Liver (tissue), 9 donors: ENCODE data around the gene TMEM127. TPM values are rescaled to one million over a fixed set of nuclear protein-coding genes. Genes with fewer than 3 reads are reported as not detected.
"Not testable (repeated sequence)": the region's sequence is repeated elsewhere in the genome, so short reads cannot be mapped to it uniquely, and the experiment has no call there.

Source experiments
- DNase-seq: peaks from one replicate; pipeline ENCODE4 v3.0.0-alpha.2; 2017; ENCODE audit warnings: low spot score
- H3K27ac ChIP-seq, 2 donors: one replicate each; pipeline ENCODE4 v1.7.0; 2013; ENCODE audit warnings: inconsistent platforms in 2 of 2, low read length in 2 of 2, control low read depth in 1 of 2, low read depth in 1 of 2, mild to moderate bottlenecking in 1 of 2
- H3K27me3 ChIP-seq, 4 donors: one replicate each; pipeline versions ENCODE4 v1.6.1 to v1.7.0; 2013; ENCODE audit warnings: low read length in 3 of 4, inconsistent platforms in 1 of 4, mild to moderate bottlenecking in 1 of 4, moderate library complexity in 1 of 4; ENCODE audit not compliant: control insufficient read depth in 4 of 4, insufficient read depth in 4 of 4
- H3K36me3 ChIP-seq, 4 donors: one replicate each; pipeline versions ENCODE4 v1.6.1 to v1.7.0; 2013; ENCODE audit warnings: low read length in 3 of 4, mild to moderate bottlenecking in 3 of 4, low read depth in 1 of 4, moderate library complexity in 1 of 4; ENCODE audit not compliant: control insufficient read depth in 4 of 4, insufficient read depth in 3 of 4
- H3K4me1 ChIP-seq, 4 donors: one replicate each; pipeline versions ENCODE4 v1.6.1 to v1.7.0; 2013; ENCODE audit warnings: low read length in 3 of 4, mild to moderate bottlenecking in 3 of 4, moderate library complexity in 1 of 4; ENCODE audit not compliant: control insufficient read depth in 4 of 4, insufficient read depth in 4 of 4
- H3K4me3 ChIP-seq, 3 donors: one replicate each; pipeline versions ENCODE4 v1.6.1 to v1.7.0; 2013; ENCODE audit warnings: low read length in 3 of 3, control low read depth in 1 of 3, low read depth in 1 of 3, mild to moderate bottlenecking in 1 of 3
- H3K9ac ChIP-seq, 2 donors: one replicate each; pipeline ENCODE4 v1.7.0; 2013; ENCODE audit warnings: low read length in 2 of 2, mild to moderate bottlenecking in 2 of 2, moderate library complexity in 2 of 2, control low read depth in 1 of 2, low read depth in 1 of 2
- H3K9me3 ChIP-seq, 4 donors: one replicate each; pipeline versions ENCODE4 v1.6.1 to v1.7.0; 2013; ENCODE audit warnings: low read length in 3 of 4; ENCODE audit not compliant: control insufficient read depth in 4 of 4
- FOXA2 ChIP-seq: IDR thresholded peaks from 2 replicates; pipeline ENCODE4 v1.6.1; 2016; ENCODE audit warnings: antibody characterized with exemption
- GABPA ChIP-seq, 2 donors: IDR thresholded peaks in 1 of 2; conservative IDR thresholded peaks in 1 of 2; 2 replicates each; pipeline ENCODE4 v1.6.1; 2016; ENCODE audit warnings: antibody characterized with exemption in 2 of 2, mild to moderate bottlenecking in 1 of 2, moderate library complexity in 1 of 2
- HNF4A ChIP-seq, 2 donors: conservative IDR thresholded peaks; 2 replicates each; pipeline ENCODE4 v1.6.1; 2016; ENCODE audit warnings: antibody characterized with exemption in 2 of 2, mild to moderate bottlenecking in 2 of 2
- HNF4G ChIP-seq: IDR thresholded peaks from 2 replicates; pipeline ENCODE4 v1.6.1; 2016; ENCODE audit warnings: antibody characterized with exemption
- NR2F2 ChIP-seq: IDR thresholded peaks from 2 replicates; pipeline ENCODE4 v1.6.1; 2016; ENCODE audit warnings: antibody characterized with exemption
- RXRA ChIP-seq, 2 donors: IDR thresholded peaks; 2 replicates each; pipeline ENCODE4 v1.6.1; 2017 to 2018; ENCODE audit warnings: antibody characterized with exemption in 2 of 2, mild to moderate bottlenecking in 1 of 2
- SP1 ChIP-seq: IDR thresholded peaks from 2 replicates; pipeline ENCODE4 v1.6.1; 2018; ENCODE audit warnings: antibody characterized with exemption, mild to moderate bottlenecking
- TAF1 ChIP-seq: conservative IDR thresholded peaks from 2 replicates; pipeline ENCODE4 v1.6.1; 2016; ENCODE audit warnings: antibody characterized with exemption, mild to moderate bottlenecking
- WGBS: extraction: QIAGEN DNeasy Blood & Tissue Kit; methylation state at CpG from one replicate; pipeline ENCODE4 v1.1.7; 2013; 5-methylcytosine and 5-hydroxymethylcytosine counted together
- polyA plus RNA-seq, 2 donors: library from polyadenylated mRNA; stranded (reverse) in 1 of 2; unstranded in 1 of 2; fragments of 200-250 nt in 1 of 2; fragments of >200 nt in 1 of 2; fragmentation: Nextera tagmentation in 1 of 2; extraction: Ambion mirVana in 1 of 2; gene quantifications; one replicate each; pipeline versions ENCODE4 v1.2.1 to v1.2.3, GENCODE V29; 2013 to 2015
- total RNA-seq, 2 donors: library from RNA; depleted of rRNA; stranded (reverse); fragments of >200 nt; gene quantifications; one replicate each; pipeline ENCODE4 v1.2.3, GENCODE V29; 2014
- TF ChIP-seq, protein P1 (sequence below): IDR thresholded peaks from 2 replicates; pipeline ENCODE4 v1.6.1; 2016; ENCODE audit warnings: antibody characterized with exemption, mild to moderate bottlenecking
- TF ChIP-seq, protein P2 (sequence below): fragments of 150-350 bp; IDR thresholded peaks from 2 replicates; pipeline ENCODE4 v1.5.1; 2017; ENCODE audit warnings: improper control_type of control experiment, low read depth, low read length; ENCODE audit not compliant: missing input control
- TF ChIP-seq, protein P3 (sequence below): IDR thresholded peaks from 2 replicates; pipeline ENCODE4 v1.6.1; 2016; ENCODE audit warnings: antibody characterized with exemption
- TF ChIP-seq, protein P4 (sequence below): IDR thresholded peaks from 2 replicates; pipeline ENCODE4 v1.6.1; 2016; ENCODE audit warnings: antibody characterized with exemption
- donor health status: healthy.
- donor health status: healthy.
- donor health status: healthy.
- donor health status: healthy.
- donor health status: healthy.

TMEM127 gene
- total and polyA plus RNA-seq, 4 donors, result 11.2 to 27.5 (median 18.4) TPM

DNA sequence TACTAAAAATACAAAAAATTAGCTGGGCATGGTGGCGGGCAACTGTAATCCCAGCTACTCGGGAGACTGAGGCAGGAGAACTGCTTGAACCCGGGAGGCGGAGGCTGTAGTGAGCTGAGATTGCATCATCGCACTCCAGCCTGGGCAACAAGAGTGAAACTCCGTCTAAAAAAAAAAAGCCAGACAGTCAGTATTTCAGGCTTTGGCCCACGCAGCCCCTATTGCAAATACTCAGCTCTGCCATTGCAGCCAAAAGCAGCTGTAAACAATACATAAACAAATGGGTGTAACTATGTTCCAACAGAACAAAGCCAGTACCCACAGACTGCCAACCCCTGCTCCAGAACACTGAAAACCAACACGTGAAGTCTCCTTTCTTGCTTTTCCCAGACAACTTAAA, 28.5 kb upstream of the TMEM127 start:
- H3K27me3 ChIP-seq, H3K9ac ChIP-seq, H3K9me3 ChIP-seq, DNase-seq, H3K4me3 ChIP-seq: not testable (repeated sequence)
- Histone ChIP-seq H3K27ac (peak overlapping the region; percentile 16 to 32), H3K4me1 (peaks cover 3 to 33% (median 31%) of the 10 kb centered on the region in 4 donors), H3K36me3 (peaks cover 33 to 88% (median 84%) of the 10 kb centered on the region in 4 donors)
- peak in 1 of 2 donors; percentile 26 for TF ChIP-seq HNF4A (conservative IDR thresholded peaks at IDR 0.05)
- WGBS, result 58% methylated on average over 8 of the region's 8 CpGs

DNA sequence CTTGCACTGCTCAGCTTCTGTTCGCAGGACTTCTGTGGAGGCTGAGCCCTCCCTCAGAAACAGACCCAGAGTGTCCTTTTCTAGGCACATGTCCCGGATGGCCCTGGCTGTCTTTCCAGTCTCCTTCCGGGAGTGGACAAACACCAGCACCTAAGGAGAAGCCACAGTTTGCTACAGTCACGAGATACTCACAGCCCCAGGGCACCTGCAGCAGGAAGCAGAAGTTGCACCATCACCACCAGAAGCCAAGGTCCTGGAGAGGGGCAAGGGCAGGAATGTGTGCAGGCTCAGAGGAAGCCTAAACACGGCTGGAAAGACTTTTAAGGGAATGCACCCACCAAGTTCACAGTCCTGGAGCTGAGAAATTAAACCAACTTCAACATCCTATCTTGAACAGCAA, 26.0 kb upstream of the TMEM127 start:
- H3K9me3 ChIP-seq, result no peaks in the 10 kb centered on the region
- TF ChIP-seq, protein P1, sequence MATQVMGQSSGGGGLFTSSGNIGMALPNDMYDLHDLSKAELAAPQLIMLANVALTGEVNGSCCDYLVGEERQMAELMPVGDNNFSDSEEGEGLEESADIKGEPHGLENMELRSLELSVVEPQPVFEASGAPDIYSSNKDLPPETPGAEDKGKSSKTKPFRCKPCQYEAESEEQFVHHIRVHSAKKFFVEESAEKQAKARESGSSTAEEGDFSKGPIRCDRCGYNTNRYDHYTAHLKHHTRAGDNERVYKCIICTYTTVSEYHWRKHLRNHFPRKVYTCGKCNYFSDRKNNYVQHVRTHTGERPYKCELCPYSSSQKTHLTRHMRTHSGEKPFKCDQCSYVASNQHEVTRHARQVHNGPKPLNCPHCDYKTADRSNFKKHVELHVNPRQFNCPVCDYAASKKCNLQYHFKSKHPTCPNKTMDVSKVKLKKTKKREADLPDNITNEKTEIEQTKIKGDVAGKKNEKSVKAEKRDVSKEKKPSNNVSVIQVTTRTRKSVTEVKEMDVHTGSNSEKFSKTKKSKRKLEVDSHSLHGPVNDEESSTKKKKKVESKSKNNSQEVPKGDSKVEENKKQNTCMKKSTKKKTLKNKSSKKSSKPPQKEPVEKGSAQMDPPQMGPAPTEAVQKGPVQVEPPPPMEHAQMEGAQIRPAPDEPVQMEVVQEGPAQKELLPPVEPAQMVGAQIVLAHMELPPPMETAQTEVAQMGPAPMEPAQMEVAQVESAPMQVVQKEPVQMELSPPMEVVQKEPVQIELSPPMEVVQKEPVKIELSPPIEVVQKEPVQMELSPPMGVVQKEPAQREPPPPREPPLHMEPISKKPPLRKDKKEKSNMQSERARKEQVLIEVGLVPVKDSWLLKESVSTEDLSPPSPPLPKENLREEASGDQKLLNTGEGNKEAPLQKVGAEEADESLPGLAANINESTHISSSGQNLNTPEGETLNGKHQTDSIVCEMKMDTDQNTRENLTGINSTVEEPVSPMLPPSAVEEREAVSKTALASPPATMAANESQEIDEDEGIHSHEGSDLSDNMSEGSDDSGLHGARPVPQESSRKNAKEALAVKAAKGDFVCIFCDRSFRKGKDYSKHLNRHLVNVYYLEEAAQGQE, result no peak
- TF ChIP-seq GABPA (IDR thresholded peaks at IDR 0.05 in 1 of 2, conservative IDR thresholded peaks at IDR 0.05 in 1 of 2) (no peak), SP1 (no peak), TAF1 (no peak), NR2F2 (no peak), RXRA (IDR thresholded peaks at IDR 0.05) (no peak), FOXA2 (no peak), HNF4A (conservative IDR thresholded peaks at IDR 0.05) (no peak), HNF4G (no peak)
- TF ChIP-seq, protein P2, sequence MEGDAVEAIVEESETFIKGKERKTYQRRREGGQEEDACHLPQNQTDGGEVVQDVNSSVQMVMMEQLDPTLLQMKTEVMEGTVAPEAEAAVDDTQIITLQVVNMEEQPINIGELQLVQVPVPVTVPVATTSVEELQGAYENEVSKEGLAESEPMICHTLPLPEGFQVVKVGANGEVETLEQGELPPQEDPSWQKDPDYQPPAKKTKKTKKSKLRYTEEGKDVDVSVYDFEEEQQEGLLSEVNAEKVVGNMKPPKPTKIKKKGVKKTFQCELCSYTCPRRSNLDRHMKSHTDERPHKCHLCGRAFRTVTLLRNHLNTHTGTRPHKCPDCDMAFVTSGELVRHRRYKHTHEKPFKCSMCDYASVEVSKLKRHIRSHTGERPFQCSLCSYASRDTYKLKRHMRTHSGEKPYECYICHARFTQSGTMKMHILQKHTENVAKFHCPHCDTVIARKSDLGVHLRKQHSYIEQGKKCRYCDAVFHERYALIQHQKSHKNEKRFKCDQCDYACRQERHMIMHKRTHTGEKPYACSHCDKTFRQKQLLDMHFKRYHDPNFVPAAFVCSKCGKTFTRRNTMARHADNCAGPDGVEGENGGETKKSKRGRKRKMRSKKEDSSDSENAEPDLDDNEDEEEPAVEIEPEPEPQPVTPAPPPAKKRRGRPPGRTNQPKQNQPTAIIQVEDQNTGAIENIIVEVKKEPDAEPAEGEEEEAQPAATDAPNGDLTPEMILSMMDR, result no peak
- TF ChIP-seq, protein P3, sequence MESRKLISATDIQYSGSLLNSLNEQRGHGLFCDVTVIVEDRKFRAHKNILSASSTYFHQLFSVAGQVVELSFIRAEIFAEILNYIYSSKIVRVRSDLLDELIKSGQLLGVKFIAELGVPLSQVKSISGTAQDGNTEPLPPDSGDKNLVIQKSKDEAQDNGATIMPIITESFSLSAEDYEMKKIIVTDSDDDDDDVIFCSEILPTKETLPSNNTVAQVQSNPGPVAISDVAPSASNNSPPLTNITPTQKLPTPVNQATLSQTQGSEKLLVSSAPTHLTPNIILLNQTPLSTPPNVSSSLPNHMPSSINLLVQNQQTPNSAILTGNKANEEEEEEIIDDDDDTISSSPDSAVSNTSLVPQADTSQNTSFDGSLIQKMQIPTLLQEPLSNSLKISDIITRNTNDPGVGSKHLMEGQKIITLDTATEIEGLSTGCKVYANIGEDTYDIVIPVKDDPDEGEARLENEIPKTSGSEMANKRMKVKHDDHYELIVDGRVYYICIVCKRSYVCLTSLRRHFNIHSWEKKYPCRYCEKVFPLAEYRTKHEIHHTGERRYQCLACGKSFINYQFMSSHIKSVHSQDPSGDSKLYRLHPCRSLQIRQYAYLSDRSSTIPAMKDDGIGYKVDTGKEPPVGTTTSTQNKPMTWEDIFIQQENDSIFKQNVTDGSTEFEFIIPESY, result no peak
- TF ChIP-seq, protein P4, sequence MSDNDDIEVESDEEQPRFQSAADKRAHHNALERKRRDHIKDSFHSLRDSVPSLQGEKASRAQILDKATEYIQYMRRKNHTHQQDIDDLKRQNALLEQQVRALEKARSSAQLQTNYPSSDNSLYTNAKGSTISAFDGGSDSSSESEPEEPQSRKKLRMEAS, result no peak
- WGBS, result 90% methylated on average over 5 of the region's 5 CpGs

More for the DNA sequence above, 26.0 kb upstream of the TMEM127 start:
- Histone ChIP-seq H3K27me3 (no peaks in the 10 kb centered on the region), H3K4me1 (peaks cover 0 to 11% (median 10%) of the 10 kb centered on the region in 4 donors), H3K27ac (no peak overlapping the region), H3K4me3 (no peak overlapping the region), H3K36me3 (peaks cover 43 to 93% (median 89%) of the 10 kb centered on the region in 4 donors), H3K9ac (no peak overlapping the region)
- DNase-seq, result no peak
